Stimulated activated CD4-positive, alpha-beta T cell treated with anti-CD3 and anti-CD28 coated beads, Interleukin-12 subunit alpha, Interleukin-12 subunit beta, amount 100 ng/mL, for 48 hours (primary cell): ENCODE measurements around the gene CADPS.

ENCODE experiments used
- DNase-seq, 3 donors: peaks; one replicate each; pipeline ENCODE4 v3.0.0-alpha.2; 2020; ENCODE audit warnings: low read depth in 2 of 3, low spot score in 1 of 3

The CADPS gene

DNA sequence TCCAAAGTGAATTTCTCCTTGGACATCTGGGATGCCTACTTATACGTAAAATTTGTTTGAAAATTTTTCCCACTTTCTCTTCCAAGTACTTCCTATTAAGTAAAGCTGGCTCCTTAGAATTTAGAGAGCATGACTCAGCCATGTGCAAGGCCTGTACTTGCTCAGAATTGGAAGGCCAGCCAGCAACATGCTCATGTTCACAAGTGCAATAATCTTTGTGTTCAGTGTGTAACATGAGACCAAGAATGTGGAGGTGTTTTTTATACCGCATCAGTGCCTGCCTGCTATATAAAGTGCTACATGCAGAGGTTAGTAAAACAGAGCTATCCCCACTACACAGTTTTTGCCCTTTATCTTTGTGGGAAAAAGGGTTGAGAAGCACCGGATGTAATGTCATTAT is 349.9 kb downstream of the CADPS start:
- DNase-seq, result no peak

DNA sequence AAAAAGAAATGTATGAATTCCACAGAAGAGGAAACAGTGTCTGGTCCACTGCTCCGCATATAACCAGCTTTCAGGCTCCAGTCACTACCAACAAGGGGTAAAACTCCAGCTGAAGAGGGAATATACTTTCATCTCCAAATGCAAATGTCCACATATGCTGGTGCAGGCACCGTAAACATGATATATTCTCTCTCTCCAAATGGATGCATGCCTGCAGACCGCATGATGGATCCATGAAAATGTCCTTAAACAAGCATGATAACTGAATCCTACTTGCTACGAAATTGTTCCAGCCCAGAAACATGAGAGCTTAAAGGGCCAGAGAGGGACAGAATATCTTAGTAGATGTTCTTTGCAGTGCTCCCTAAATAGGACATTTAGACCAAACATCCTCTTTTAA is 351.5 kb downstream of the CADPS start:
- DNase-seq, result no peak

DNA sequence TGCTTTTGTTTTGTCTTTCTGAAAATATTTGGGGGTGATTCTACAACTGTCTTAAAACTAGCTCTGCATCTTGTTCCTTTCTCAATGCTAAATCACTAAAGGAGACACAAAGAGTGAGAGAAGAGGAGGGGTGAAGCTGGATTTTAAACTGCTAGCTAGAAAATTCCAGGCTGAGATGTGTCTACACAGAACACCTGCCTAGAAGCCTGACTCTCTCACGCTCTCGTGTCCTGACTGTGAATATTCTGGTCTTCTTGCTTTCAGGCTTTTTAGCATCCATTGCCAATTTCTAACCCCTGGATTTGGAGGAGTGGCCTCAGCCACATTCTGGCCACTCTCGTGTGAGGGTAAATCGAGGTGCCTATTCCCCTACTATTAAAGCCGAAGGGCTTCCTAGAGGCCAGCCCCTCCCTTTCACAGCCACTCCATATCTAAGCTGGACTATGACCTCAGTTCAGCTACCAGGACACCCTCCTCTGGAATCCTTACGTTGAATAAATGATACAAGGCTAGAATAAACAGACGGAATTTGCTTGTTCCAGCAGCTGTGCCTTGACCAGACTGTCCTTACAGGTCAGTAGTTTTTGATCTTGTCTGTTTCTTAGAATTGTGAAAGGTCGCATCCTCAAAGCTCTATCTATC is 353.6 kb downstream of the CADPS start:
- DNase-seq, result no peak

DNA sequence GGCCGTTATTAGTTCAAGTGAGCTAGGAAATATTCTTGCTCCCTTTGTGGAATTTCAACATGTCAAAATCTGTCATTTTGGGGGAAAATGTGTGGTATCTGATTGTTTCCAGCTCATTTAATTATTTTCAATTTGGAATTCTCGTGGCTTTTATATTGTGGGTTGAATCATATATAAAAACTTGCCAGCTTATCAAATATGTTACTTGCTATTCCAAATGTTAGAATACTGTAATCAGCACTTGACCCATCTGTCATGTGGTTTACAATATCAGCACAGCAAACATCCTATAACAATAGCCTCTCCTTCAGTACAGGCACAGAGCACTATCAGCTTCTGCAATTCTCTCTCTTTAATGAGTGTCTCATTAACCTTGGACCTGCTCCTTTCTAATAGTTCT is 371.7 kb downstream of the CADPS start:
- no peak for DNase-seq

DNA sequence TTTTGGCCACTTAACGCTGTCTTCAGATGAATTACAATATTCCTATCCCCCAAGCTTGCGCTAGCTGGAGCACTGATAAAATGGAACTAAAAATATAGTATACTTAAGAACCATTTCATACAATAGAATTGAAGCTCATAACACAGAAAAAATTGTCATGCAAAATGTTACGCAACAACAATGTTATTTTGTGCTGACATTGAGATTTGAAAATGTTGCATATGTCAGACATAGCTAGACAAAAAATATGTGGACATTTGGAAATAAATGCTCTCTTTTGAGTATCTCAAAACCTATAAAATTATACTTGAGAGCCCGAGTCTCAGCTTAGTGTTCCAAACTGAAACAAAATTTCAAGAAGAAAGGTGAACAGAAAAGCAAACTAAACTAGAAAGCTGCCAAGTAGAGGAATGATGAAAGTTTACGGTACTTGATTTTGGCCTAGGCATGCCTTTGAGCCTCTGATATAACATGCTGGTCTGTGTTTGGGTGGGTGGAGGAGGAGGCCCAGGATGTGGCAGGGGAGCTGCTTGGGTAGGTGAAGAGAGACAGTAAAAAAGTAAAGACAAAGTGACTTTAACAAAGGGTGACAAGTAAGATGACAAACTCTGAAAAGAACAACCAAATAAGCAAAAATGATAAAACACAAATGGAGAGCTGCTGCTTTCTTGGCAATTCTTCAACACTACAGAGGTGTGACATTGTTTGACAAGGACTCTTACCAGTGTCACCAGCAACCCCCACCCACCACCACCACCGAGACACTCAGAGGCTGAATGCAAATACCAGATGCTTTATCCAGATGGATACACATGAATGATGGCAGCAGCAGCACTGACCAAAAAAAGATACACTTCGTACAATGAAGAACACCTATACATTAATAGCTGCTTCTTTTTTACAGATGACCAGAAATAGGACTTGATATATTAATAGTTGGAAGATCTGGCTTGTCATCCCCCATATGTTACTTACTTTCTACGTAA is 372.6 kb downstream of the CADPS start:
- DNase-seq, result no peak

DNA sequence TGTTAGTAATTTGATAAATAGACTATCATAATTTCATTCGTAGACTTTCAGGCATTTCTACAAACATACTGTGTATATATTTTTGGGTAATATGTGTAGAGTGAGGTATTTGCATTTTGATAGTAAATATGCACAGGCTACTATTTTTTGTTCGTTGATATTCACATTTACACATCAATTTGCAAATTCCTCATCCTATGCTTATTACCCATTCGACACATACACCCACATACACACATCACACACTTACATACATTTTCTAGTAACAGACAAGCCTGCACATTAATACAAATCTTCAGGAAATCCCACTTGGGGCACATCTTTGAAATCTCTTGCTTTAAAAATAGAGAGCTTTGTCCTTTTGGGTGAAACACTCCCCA is 373.9 kb downstream of the CADPS start:
- DNase-seq, result no peak

DNA sequence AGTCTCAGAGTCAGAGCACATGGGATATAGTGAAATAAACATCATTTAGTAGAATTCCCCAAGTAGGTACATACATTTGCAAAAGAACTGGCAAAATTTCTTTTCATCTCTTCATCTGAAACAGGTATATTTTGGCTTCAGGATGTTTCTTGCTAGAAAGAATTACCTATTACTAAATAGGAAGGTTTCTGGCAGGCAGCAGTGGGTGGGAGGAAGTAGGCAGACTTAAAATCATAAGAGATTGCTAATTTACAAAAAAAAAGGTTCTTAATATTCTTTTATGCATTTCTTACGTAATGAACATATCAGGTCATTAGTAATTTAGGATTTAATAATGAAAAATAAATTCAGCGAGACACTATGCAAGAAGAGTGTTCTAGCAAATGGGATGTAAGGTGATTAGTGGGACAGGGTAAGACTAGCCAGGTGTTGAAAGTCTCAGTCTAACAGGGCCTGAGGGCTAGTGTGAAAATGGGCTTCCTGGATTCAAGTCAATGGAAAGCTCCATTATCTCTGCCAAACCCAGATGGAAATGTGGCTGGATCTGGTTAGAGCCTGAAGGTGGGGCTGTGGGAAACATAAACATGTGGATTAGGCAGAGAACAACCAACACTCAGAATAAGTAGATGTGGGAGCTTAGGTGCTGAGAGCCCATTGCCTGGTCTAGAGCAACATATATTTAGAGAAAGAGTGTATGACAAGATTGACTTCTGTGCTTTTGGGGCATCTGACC is 374.5 kb downstream of the CADPS start:
- DNase-seq, result no peak

DNA sequence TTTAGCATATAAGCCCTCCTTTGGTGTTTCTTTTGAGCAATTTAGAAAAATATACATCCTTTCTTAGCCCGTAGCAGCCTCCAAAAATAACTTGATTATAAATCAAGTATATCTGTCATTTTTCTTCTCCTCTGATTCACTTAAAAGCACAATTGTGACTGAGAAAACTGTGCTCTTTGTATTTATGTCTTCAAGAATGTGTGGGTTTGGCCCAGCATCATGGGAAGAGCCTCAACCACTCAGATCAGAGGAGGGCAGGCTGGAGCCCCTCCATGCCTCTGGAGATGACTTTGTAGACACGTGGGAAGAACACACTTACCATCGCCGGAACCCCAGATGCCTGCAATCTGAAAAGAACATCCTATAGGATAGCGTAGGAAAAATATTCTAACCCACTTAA is 378.1 kb downstream of the CADPS start:
- DNase-seq, result no peak

DNA sequence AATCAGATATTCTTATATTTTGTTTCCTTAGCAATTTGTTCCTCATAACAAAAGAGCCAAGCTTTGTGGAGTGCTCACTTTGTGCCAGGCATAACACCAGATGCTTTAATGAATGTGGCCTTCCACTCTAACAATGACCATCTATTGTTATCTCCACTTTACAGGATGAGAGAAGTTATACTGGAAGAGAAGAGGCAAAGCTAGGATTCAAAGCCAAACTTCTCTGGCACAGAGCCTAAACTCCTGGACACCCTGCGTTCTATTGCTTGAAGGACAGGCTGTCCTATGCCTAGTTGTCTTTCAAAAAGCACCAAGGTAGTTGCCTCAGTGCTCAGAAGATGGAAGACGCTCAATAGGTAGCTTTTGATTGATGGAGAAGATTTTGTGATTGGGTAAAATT is 378.7 kb downstream of the CADPS start:
- DNase-seq, result no peak

DNA sequence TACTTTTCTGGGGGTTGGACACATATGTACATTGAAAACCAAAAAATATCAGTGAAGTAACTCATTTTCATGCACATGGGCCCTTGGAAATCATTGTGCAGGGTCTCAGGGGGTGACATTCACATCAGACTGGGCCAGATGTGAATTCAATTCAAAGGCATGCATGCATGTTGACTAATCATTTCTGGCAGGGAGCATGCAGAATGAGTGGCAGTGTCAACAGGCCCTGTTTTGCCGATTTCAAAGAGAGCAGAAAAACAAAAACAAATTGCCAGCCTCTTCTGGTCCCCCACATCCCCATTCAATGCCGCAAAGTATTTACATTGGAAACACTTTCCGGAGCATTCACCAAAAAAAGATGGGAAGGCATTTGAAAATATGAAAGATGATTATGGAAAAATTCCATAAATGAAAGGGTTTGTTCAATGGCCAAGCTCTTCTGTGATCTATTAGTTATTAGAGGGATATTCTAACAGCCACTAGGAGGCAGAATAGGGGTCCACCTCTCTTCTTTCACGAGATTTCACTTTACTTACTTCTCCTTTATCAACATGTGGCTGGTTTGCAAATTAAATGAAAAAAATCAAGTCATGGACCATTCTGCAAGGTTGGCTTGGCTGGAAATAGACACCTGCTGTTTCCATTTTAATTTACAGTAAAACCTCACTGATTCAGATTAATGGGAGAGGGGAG is 382.0 kb downstream of the CADPS start:
- no peak for DNase-seq

DNA sequence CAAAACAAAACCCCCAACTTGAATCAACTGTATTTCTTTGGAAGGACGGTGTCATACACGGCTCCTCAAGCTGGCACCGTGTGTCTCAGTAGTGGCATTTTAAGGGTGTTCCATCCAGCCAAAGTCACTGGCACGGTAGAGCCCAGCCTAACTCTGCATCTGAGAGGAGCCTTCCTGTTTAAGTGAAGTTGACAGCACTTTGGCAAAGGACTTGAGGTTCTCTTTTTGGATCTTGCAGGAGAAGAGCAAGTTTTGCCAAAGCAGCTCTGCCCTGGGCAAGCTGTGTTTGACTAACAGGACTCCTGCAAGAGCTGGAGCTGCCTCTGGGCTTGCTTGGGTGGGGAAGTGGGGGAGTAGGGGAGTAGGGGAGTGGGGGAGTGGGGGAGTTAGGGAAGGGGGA is 392.3 kb downstream of the CADPS start:
- no peak for DNase-seq

DNA sequence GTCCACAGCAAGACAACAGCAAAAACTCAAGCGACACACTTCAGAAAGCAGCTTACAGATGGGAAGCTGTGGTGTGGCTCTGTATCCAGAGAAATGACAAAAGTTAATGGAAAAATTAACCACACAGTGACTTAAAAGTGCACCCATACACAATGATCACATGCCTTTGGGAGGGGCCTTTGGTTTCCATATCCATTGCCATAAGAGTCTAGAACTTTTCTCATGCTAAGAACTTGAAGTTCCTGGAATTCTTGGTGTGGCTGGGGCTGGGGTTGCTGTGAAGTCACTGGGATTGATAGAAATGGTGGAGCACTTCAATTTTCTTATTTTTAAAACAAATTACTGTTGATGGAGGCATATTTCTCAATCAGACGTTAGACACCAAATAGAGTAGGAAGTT is 393.3 kb downstream of the CADPS start:
- DNase-seq, result no peak

DNA sequence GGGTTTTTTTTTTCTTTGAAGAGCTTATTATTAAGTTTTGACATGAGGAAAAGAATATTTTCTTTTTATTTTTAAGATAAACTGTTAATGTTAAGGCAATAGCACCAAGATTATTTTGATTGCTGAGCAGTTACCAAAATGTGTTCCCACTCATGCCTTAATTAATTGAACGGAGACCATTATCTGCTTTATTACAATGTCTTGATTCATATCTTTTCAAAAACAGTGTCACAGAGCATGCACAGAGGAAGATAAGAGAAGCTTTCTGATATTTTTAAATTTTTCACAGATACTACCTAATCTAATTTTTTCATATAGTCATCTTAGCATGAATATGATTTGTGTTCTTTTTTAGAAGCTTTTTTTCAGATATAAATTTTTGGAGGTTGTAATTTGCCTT is 395.2 kb downstream of the CADPS start:
- no peak for DNase-seq

DNA sequence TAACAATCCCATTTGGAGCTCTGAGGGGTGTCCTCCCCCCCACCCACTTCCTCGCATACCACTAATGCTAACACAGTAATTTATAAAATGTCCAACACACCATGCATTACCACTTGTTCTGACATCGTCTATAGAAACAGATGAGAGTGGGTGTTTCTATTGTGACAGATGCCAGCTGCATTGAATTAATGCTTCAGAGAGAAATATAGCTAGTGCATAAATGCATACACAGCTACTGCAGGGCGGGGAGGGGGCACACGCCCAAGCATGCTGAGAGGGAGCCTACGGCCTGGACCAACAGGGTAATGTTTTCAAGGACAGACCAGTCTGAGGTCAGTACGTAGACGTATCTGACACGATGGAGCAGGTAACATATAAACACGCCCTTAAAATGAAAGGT is 395.9 kb downstream of the CADPS start:
- DNase-seq, result no peak

DNA sequence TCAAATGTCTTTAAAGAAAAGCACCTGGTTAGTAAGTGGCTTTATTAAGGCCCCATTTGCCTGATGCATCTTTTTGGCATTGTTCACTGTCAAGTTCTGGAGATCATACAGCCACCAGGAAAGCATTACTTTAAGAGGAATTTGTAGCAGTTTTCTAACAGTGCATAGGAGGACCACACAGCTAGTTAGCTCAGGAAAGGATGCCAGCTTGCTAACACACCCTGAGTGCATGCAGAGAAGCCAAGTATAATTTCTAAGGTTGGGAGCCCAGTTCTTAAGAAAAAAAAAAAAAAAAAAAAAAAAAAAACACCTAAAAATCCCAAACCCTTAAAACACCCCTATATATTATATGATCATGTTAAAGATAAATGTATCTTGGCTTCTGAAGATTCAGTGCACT is 399.9 kb downstream of the CADPS start:
- DNase-seq, result no peak

DNA sequence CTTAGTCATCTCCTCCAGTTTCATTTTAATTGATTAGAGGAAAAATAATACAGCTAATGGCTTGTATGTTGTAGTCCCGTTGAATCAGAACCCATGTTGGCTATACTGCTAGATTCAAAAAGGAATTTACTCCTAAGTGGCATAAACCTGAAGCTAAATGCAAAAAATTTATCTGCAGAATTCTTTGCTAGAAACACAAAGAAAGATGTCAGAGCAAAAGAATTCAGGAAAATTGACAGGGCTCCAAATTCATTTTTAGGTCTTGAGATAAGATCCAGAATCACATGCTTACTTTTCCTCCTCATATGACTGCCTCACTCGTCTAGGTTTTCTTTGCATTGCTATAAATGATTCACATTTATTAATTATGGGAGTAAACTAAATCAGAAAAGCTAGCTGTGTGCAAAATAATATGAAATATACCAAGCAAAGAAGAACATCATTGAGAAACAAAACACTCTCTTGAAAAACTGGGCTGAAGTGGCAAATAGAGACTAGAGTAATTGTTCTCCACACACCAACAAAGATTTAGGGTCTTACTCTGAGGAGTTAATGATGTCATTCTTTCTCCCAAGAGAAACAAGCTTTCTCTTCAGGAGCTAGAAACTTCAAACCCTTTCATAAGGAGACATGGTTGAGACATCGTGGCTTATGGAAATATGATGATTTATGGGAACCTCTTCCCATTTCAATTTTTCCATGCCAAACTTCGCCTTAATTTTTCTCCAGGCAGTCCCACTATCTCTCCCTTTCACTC is 407.1 kb downstream of the CADPS start:
- DNase-seq, result no peak

DNA sequence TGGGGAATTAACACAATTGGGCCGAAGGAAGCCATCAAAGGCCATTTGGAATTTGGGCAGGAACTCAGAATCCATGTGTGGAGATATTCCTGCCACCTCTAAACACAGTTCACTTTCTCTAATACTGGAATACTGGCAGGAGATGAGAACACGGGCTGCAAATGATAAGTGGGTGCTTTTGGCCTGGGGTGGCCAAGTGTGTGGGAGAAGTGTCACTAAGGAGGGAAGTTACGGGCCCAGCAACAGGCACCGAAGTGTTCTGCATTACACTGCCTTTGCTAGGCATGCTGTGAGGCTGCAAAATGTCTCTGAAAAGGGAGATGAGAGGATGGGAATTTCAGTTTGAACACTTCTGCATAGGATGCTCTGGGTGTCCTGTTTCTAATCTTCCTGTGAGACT is 412.4 kb downstream of the CADPS start:
- DNase-seq, result no peak

DNA sequence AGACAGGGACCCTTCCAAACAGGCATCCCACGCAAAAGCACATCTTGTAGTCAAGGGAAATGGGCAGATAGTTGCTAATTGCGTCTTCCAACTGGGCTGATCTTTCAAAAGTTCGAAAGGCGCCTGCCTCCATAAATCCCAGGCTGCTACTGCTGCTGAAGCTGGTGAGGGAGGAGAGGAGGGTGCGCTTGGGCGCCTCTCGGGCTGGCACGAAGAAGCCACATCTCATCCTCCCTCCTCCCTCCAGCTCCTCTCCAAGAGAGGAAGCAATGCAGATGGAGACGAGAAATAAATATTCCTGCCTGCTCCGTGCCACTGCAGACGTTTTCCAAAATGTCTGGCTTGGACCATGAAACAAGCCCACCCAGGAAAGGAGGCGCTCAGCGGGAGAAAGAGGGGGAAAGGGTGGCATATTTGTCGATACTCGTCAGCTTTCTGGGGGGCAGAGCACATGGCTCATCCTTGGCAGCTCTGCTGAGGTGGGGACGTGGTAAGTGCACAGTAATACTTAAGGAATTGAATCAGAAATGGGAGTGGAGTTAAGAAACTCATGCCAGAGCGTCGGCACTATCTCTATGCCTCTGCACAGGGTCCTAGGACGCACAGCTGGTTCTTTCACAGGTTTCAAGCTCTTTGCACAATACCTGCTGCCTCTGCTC is 413.0 kb downstream of the CADPS start:
- DNase-seq, result no peak

DNA sequence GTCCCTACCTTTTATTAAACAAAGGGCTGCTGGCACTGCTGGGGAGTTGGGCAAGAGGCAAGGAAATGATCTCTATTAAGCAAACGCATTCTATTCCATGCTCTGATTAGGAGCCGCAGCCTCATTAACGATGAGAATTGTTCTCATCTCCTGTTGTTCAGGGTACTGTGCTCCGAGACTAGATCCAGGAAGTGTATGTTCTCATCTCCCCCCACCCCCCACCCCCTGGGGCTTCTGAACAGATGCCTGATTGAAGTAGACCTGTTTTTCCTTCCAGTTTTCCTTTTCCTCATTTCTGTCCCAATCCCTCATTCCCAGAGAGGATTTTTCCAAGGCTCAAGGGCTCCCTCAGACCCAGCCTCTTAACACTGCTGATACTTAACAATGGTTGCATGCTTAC is 420.3 kb downstream of the CADPS start:
- no peak for DNase-seq

DNA sequence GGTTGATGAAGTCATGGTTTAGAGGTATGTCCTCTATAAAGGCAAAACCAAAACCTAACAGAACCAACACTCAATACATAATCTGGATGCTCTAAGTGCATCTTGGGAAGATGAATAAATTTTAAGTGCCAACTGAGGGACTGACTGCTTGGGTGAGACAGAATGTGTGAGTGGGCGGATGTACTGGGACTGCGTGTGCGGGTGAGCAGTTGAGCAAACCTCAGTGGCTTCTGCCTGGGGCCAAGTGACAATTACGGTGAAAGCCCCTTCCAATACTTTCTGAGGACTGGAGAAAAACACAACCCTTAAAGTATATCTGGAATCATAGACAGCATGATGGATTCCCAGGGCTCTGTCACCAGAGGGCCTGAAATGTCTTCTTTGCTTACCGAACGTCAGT is 421.8 kb downstream of the CADPS start:
- DNase-seq, result no peak
